ENCODE measurements around the gene GIPR.
"Not testable (repeated sequence)": the region's sequence is repeated elsewhere in the genome, so short reads cannot be mapped to it uniquely, and the experiment has no call there.

The GIPR gene

GRCh38 chr19:45667620-45668341 lies at the start of gene GIPR:
Gene GIPR (plus strand): TSS chr19:45668221. CDS start chr19:45669521, 1,300 bp downstream.
- DNase-seq (ENCODE audit: low spot score) = no peak

- DNase-seq (ENCODE audit: low spot score) = no peak
These were observed 46.6 kb upstream of the GIPR start for GRCh38 chr19:45621389-45621788.

GRCh38 chr19:45621976-45622503 lies 46.0 kb upstream of the GIPR start:
- no peak for DNase-seq (ENCODE audit: low spot score)

GRCh38 chr19:45623984-45624383 lies 44.0 kb upstream of the GIPR start:
- DNase-seq (ENCODE audit: low spot score) = no peak

GRCh38 chr19:45628219-45628618 lies 39.8 kb upstream of the GIPR start:
- not testable (repeated sequence) for DNase-seq (ENCODE audit: low spot score)

GRCh38 chr19:45629704-45630103 lies 38.3 kb upstream of the GIPR start:
- DNase-seq (ENCODE audit: low spot score) = no peak

GRCh38 chr19:45630463-45630862 lies 37.6 kb upstream of the GIPR start:
- no peak for DNase-seq (ENCODE audit: low spot score)

GRCh38 chr19:45632468-45633196 lies 35.4 kb upstream of the GIPR start:
- DNase-seq (ENCODE audit: low spot score) = no peak

GRCh38 chr19:45636275-45636674 lies 31.7 kb upstream of the GIPR start:
- DNase-seq (ENCODE audit: low spot score) = no peak

- no peak for DNase-seq (ENCODE audit: low spot score)
These were observed 31.1 kb upstream of the GIPR start for GRCh38 chr19:45636902-45637301.

- DNase-seq (ENCODE audit: low spot score) = no peak
These were observed 29.9 kb upstream of the GIPR start for GRCh38 chr19:45637890-45638667.

- DNase-seq (ENCODE audit: low spot score) = no peak
These were observed 28.9 kb upstream of the GIPR start, which contains the start of gene EML2 for GRCh38 chr19:45638930-45639729. Gene EML2 (minus strand): TSS chr19:45639397. CDS start chr19:45639376, 21 bp downstream.

GRCh38 chr19:45640849-45641273 lies 27.2 kb upstream of the GIPR start:
- no peak for DNase-seq (ENCODE audit: low spot score)

GRCh38 chr19:45641274-45642105 lies 26.5 kb upstream of the GIPR start:
- no peak for DNase-seq (ENCODE audit: low spot score)

GRCh38 chr19:45643024-45643926 lies 24.7 kb upstream of the GIPR start:
- DNase-seq (ENCODE audit: low spot score) = peak; percentile 87

GRCh38 chr19:45643927-45644771 lies 23.9 kb upstream of the GIPR start:
- no peak for DNase-seq (ENCODE audit: low spot score)

- peak; percentile 98 for DNase-seq (ENCODE audit: low spot score)
These were observed 22.9 kb upstream of the GIPR start for GRCh38 chr19:45645068-45645630.
